ENCODE data around the gene ARL16.

- TF ChIP-seq CTCF (IDR thresholded peaks at IDR 0.05): no peak
- TF ChIP-seq POLR2A (IDR thresholded peaks at IDR 0.05): no peak
These were observed 12.2 kb upstream of the ARL16 start for GRCh38 chr17:81695801-81696200.
